Stimulated activated CD8-positive, alpha-beta memory T cell treated with anti-CD3 and anti-CD28 coated beads, Interleukin-2, amount 100 ng/mL, for 1 hour (primary cell): ENCODE results near the gene ANAPC2.
A peak's percentile ranks its signal among the peaks of the same experiment; 100 is the strongest.
"Not testable (repeated sequence)": the region's sequence is repeated elsewhere in the genome, so short reads cannot be mapped to it uniquely, and the experiment has no call there.

Source experiments
- DNase-seq, 2 donors: peaks; one replicate each; pipeline ENCODE4 v3.0.0-alpha.2; 2020; ENCODE audit warnings: low read depth in 2 of 2

ANAPC2 gene

DNA sequence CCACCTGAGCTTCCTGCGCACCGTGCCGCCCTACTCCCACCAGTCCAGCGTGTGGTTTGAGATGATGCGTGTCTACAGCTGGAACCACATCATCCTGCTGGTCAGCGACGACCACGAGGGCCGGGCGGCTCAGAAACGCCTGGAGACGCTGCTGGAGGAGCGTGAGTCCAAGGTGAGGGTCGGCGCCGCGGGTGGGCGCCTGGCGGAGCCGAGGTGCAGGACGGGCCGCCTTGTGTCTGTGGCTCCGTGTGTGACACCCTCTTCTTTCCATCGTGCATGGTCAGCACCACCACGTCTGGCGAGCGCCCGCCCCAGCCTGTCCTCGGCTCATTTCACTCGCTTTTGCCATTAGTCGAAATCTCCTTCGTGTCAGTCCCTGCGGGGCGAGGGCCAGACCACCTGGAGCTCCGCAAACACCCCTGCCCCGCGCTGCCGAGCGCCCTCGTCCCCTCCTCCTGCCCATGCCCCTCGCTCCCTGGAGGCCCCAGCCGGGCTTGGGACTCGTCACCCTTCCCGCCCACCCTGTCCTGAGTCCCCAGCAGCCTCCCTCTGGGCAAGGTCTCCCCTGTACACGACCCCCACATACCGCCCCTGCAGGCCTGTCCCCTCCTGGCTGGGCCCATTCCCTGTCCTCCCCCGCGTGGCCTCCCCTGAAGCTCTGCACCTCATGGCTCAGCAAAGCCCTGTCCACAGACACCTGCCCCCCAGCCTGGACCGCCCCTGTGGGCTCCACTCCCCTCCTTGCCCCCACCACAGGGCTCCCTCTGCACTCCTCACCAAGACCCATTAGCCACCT lies 42.4 kb downstream of the ANAPC2 start:
- DNase-seq, result no peak

- DNase-seq, result no peak
Measured at GRCh38 chr9:137143459-137143858, 44.9 kb downstream of the ANAPC2 start.

DNA sequence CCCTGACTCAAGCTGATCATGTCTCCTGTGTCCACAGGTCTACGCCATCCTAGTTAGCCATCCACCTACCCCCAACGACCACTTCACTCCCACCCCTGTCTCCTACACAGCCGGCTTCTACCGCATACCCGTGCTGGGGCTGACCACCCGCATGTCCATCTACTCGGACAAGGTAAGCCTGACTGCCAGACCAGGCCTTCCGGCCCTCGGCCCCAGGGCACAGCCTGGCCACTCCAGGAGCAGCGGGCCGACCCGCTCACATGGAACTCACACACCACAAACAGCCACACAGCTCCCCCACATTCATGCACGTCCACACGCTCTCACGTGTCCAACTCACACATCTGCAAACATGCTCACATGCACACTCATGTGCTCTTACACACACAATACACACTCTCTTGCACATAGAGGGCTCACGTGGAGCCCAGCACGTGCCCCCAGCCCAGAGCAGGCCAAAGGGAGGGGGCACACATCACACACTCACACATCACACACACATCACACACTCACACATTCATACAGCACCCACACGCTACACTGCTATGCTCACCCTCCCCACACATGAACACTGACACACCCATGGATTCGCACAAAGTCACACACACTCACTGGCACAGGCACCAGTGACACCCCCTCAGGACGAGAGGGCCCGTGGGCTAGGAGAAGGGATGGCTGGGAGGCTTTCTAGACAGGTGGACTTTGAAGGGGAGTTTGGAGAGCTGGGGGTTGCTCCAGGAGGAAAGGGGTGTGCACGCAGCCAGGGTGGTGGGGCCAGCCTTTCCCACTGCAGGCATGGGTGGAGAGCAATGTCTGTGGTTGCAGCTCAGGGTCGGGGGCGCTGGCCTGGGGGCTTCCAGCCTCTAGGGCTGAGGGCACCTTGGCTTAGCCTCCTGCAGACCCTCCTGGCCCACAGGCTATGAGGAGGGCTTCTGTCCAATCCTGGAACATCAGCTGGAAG lies 46.1 kb downstream of the ANAPC2 start:
- no peak for DNase-seq

GRCh38 chr9:137141050-137141810 lies 47.1 kb downstream of the ANAPC2 start:
- no peak for DNase-seq

DNA sequence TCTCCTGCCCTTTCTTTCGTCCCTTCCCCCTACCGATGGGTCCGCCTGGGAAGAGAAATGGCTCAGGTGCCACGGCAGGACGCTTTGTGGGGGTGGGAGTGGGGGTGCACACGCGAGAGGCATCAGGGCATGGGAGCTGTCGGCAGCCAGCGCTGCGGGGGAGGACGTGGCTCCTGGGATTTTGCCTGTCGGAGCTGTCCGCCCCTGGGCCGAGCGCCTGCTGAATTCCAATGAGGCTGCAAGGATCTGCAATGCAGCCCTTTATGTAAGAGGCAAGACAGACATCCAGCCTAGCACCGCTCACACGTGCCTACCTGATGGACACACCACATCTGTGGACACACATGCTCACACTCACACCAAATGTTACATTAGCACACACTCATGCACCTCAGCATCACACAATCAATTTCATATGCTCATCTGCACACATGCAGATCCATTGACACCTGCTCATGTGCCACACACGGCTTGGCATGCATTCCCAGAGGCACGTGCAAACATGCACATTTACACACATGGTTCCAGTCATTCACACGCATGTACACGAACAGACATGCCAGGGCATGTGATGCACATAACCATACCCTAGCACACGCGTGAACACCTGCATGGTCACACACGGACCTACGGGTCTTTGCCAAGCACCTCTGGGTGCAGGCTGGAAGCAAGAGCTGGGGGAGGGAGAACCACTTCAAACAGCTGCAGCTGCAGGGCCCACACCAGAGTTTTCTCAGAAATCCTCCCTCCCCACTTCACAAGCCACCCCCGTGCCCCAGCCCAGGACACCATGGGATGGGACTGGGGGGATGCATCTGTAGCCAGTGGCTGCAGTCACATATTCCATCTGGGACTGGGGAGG lies 48.0 kb downstream of the ANAPC2 start:
- DNase-seq, result no peak

GRCh38 chr9:137139468-137140150 lies 48.8 kb downstream of the ANAPC2 start:
- DNase-seq, result no peak

DNA sequence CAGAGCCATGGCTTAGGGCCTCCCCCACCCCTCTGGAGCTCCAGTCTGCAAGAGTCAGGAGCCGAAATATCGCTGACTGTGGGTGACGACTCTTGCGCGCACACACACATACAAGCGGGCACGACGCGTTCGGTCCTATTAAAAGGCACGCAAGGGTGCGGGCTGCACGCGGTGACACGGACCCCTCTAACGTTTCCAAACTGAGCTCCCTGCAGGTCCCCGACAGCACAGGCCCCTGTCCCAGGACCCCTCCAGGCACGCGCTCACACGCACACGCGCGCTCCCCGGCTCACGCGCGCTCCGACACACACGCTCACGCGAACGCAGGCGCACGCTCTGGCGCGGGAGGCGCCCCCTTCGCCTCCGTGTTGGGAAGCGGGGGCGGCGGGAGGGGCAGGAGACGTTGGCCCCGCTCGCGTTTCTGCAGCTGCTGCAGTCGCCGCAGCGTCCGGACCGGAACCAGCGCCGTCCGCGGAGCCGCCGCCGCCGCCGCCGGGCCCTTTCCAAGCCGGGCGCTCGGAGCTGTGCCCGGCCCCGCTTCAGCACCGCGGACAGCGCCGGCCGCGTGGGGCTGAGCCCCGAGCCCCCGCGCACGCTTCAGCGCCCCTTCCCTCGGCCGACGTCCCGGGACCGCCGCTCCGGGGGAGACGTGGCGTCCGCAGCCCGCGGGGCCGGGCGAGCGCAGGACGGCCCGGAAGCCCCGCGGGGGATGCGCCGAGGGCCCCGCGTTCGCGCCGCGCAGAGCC lies 49.5 kb downstream of the ANAPC2 start, which contains the start of gene GRIN1:
Gene GRIN1, plus strand, starts transcription at position 433 of the 746 bp plus-strand sequence. CDS start 333 bp downstream, outside the sequence.
- DNase-seq, result no peak

GRCh38 chr9:137138058-137138721 lies 50.2 kb downstream of the ANAPC2 start:
- DNase-seq, result no peak

GRCh38 chr9:137136881-137137607 lies 51.3 kb downstream of the ANAPC2 start:
- no peak for DNase-seq

DNA sequence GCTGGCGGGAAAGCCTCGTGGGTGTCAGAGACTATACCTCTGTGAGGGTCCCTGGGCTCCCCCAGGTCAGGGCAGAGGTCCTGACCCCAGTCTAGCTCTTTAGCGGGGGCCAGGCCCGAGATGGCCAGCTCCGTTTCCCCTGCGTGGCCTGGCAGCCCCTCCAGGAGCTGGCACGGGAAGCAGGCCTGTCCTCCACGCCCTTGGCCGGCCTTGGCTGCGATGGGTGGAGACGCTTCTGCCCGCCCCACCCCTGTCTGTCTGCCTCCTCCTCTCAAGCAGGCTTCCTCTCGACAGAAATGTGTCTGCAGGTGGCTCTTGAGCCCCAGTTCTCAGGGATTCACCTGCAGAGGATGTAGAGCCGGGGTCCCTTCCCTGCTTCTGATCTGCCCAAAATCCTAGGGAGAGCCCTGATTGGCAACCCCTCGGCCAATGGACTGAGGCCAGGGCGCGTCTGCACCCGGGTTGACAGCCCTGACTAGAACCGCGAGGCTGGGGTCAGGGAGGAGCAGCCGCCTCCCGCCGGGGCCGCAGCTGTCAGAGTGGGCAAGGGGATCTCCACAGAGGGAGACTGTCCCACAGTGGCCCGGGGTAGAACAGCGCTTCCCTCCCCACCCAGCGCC lies 52.0 kb downstream of the ANAPC2 start:
- DNase-seq, result no peak

DNA sequence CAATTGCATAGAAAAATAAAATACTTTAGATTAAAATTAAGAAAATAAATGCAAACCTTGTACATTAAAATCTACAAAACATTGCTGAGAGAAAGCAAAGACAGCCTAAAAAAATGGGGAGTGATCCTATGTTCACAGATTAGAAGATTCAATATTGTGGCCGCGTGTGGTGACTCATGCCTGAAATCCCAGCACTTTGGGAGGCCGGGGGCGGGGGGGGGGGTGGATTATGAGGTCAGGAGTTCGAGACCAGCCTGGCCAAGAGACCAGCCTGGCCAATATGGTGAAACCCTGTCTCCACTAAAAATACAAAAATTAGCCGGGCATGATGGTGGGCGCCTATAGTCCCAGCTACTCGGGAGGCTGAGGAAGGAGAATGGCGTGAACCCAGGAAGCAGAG lies 53.2 kb downstream of the ANAPC2 start:
- not testable (repeated sequence) for DNase-seq

- DNase-seq, result no peak
Measured at GRCh38 chr9:137134191-137134590, 54.2 kb downstream of the ANAPC2 start.

GRCh38 chr9:137130176-137130755 lies 58.1 kb downstream of the ANAPC2 start:
- no peak for DNase-seq

DNA sequence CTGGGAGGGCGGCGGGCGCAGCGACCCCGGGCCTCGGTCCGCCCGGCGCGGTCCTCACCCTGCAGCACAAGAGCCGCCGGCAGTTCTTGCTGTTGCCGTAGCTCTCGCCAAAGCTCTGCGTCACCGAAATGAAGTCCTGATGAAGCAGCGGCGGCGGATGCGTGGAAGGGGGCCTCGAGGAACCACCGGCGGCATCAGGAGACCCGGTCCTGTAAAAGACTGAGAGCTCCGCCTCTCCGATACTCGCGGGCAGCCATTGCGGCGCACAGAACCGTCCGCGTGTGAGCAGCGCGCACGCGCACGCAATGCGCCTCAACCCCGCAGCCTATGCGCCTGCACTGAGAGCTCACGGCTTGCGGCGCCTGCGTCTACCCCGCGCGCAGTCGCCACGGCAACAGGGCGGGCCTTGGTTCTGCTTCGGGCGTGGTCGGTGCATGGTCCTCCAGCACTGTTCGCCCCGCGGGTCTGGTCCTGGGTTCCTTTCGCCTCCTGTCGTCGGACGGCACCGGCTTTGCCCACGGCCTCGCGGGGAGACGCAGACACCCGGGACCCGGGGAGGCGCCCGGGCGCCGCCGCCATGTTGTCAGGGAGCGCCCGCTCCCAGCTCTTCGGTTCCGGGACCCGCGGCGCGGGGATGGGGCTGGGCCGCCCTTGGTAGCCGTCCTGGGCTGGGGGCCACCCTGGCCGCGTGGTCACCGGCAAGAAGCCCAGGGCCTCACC lies 58.7 kb downstream of the ANAPC2 start:
- DNase-seq, result peak; percentile 72 to 81

- no peak for DNase-seq
Measured at GRCh38 chr9:137128862-137129455, 59.4 kb downstream of the ANAPC2 start.

DNA sequence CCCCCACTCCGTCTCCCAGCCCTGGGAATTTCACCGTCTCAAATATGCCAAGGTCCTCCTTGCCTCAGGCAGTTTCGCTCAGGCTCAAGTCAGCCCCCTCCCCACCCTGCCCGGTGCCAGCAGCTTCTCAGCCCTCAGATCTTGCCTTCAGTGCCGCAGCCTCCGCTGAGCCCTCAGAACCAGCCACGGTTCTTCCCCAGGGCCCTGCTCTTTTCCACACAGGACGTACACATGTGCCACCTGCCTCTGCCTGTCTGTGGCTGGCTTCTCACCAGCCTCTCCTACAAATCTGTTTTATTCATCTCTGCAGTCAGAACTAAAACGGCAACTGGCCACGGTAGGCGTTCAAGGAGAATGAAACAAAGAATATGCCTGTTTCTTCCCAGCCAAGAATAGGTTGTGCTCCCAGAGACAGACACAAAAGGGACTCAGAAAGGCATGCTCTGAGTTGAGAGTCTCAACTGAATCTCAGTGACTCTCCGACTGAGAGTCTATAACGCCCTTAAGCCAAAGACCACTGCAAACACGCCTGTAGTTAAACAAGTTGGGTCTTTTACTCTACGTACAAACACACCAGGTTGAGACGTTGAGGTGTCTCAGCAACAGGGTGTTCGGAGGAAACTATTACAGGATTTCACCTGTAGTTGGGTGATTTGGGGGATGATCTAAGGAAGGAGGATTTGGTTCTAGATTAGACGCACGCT lies 60.0 kb downstream of the ANAPC2 start:
- DNase-seq, result no peak
